ENCODE measurements around the gene FTL.

Gene FTL

DNA sequence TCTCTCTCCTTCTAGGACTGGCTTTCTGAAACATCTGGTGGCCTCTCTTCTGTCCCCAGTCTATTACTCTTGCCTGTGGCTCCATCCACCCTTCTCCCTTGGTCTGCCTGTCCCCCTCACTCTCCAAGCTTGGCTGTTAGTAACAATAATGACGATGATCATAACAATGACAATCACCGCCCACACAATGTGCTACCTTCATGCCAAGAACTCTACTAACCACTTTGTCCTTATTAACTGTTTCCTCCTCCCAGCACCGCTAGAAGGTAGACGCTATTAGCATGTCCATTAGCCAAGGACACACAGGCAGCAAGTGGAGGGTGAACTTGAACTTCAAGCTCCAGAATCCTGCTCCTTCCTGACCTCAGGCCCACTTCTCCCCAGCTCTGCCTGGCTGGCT, 25.3 kb downstream of the FTL start:
- CTCF ChIA-PET, result interaction anchor here (2.3 to 6.8 kb wide), 4 partner anchors 9 to 148 kb away, joined by 8 to 128 read pairs (median 24); no protein-coding TSS in a partner anchor
- no peak for DNase-seq (ENCODE audit: low read depth, low spot score)
- H3K4me3 ChIP-seq (ENCODE audit: low read depth, low read length), result no peak overlapping the region
- POLR2A ChIA-PET, result interaction anchor here (0.6 kb wide), 1 partner anchor 27 kb away, joined by 3 read pairs; no protein-coding TSS in a partner anchor
- TF ChIP-seq, protein P1, sequence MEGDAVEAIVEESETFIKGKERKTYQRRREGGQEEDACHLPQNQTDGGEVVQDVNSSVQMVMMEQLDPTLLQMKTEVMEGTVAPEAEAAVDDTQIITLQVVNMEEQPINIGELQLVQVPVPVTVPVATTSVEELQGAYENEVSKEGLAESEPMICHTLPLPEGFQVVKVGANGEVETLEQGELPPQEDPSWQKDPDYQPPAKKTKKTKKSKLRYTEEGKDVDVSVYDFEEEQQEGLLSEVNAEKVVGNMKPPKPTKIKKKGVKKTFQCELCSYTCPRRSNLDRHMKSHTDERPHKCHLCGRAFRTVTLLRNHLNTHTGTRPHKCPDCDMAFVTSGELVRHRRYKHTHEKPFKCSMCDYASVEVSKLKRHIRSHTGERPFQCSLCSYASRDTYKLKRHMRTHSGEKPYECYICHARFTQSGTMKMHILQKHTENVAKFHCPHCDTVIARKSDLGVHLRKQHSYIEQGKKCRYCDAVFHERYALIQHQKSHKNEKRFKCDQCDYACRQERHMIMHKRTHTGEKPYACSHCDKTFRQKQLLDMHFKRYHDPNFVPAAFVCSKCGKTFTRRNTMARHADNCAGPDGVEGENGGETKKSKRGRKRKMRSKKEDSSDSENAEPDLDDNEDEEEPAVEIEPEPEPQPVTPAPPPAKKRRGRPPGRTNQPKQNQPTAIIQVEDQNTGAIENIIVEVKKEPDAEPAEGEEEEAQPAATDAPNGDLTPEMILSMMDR (IDR thresholded peaks at IDR 0.05; ENCODE audit: insufficient read depth, low read length, missing control alignments), result no peak

- H3K4me3 ChIP-seq (ENCODE audit: low read depth, low read length), result peak overlapping the region; percentile 97
- DNase-seq (ENCODE audit: low read depth, low spot score), result no peak
- ChIA-PET CTCF (interaction anchor here (1.1 to 6.8 kb wide), 11 partner anchors 7 to 203 kb away, joined by 3 to 128 read pairs (median 25); partner anchors contain the start of genes BAX and CGB7), POLR2A (interaction anchor here (1.3 to 2.5 kb wide), 4 partner anchors 7 to 67 kb away, joined by 3 to 10 read pairs (median 5); partner anchors contain the start of gene CGB7)
- TF ChIP-seq, protein P1 (IDR thresholded peaks at IDR 0.05; ENCODE audit: insufficient read depth, low read length, missing control alignments), result no peak
Observed at GRCh38 chr19:48991011-48991609, 26.0 kb downstream of the FTL start.

DNA sequence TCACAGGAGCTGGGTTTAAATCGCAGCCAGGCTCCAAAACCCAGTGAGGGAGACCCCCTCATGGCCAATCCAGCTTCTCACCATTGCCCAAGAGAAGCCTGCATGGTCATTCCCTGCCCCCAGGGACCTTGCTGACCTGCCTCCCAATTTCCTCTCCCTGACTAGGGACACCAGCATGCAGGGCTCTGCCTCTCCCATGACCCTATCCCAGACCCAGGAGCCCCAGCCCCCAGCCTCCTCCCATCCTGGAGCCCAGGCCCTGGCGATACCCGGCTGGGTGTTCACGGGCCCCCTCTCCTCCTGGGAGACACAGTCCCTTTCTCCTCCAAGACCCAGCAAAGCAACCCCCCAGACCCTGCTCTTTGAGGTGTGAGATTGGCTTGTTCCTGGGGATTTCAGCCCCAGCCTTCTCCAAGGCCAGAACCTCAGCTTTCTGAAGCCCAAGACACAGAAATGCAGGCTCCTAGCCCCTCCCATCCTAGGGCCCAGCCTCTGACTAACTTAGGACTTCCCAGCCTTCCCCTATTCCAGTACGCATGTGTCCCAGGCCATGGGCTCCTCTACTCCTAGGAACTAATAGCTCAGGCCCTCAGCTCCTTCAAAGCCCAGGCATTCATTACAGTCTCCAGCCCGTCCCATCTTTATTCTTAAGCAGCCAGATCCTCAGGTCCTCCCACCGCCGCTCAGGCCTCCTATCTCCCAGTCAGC, 26.9 kb downstream of the FTL start:
- no peak for DNase-seq (ENCODE audit: low read depth, low spot score)
- H3K4me3 ChIP-seq (ENCODE audit: low read depth, low read length), result peak overlapping the region; percentile 97
- TF ChIP-seq, protein P1 (IDR thresholded peaks at IDR 0.05; ENCODE audit: insufficient read depth, low read length, missing control alignments), result no peak
- CTCF ChIA-PET, result interaction anchor here (0.7 to 6.8 kb wide), 30 partner anchors 7 to 234 kb away, joined by 3 to 128 read pairs (median 4); partner anchors contain the start of genes BAX and CGB7
- POLR2A ChIA-PET, result interaction anchor here (0.6 to 2.5 kb wide), 9 partner anchors 8 to 120 kb away, joined by 3 to 10 read pairs (median 4); partner anchors contain the start of genes CGB7 and PPP1R15A

DNA sequence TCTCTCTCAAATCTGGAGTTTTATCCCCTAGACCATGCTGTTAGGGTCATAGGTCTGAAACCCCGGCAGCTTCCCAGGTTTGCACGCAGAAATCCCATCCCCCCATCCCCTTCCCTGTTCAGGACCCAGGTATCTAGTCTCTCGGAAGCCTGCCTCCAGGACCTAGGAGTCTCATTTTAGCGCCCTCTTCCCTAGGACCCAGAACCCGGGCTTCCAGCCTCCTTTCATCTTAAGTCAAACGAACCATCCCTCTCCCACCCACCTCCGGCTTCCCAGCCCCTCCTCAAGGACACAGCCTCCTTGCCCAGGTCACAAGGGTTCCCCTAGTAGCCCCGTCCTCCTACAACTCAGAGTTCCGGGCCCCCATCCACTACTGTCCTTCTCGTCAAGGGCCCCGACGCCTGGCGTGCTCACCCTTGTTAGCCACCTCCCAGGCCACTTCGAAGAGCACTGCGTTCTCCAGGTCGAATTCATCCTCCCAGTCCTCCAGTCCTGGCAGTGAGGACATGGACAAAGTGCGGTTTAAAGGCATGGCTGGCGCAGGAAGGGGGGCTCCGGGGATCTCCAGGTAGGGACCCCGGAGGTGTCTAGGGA, 27.6 kb downstream of the FTL start:
- ChIA-PET POLR2A (interaction anchor here (0.6 to 2.5 kb wide), 19 partner anchors 9 to 204 kb away, joined by 3 to 10 read pairs (median 4); partner anchors contain the start of genes CGB7, LIN7B, NUCB1 and PPP1R15A), CTCF (interaction anchor here (0.8 to 6.8 kb wide), 49 partner anchors 9 to 233 kb away, joined by 3 to 128 read pairs (median 4); partner anchors contain the start of genes BAX, CGB7, HSD17B14 and KCNA7)
- TF ChIP-seq, protein P1 (IDR thresholded peaks at IDR 0.05; ENCODE audit: insufficient read depth, low read length, missing control alignments), result no peak
- no peak for DNase-seq (ENCODE audit: low read depth, low spot score)
- H3K4me3 ChIP-seq (ENCODE audit: low read depth, low read length), result peak overlapping the region; percentile 97

- peak; percentile 99 for DNase-seq (ENCODE audit: low read depth, low spot score)
- H3K4me3 ChIP-seq (ENCODE audit: low read depth, low read length), result peak within 1 kb of the TSS; percentile 97
- POLR2A ChIA-PET, result interaction anchor here (0.6 to 2.5 kb wide), 21 partner anchors 10 to 363 kb away, joined by 3 to 10 read pairs (median 4); partner anchors contain the start of genes FTL, LIN7B, NUCB1 and PPP1R15A
- TF ChIP-seq, protein P1 (IDR thresholded peaks at IDR 0.05; ENCODE audit: insufficient read depth, low read length, missing control alignments), result peak; percentile 99
- CTCF ChIA-PET, result interaction anchor here (0.6 to 6.8 kb wide), 49 partner anchors 9 to 220 kb away, joined by 3 to 128 read pairs (median 4); partner anchors contain the start of genes CGB7, HSD17B14, KCNA7 and LIN7B
Observed at GRCh38 chr19:48993175-48994034, 28.3 kb downstream of the FTL start, which contains the start of the genes GYS1 and RUVBL2. GYS1 (minus strand) TSS chr19:48993309; CDS start chr19:48993112, 197 bp downstream. RUVBL2 (plus strand) TSS chr19:48993887; CDS start chr19:48993912, 25 bp downstream.
